Measurements from ENCODE around the gene FAM171A2. TPM values are rescaled to one million over a fixed set of nuclear protein-coding genes. Genes with fewer than 3 reads are reported as not detected.

Gene FAM171A2
- total and polyA plus RNA-seq, 12 donors = 0.13 to 5.4 (median 2.3) TPM

- intact Hi-C loops (cut with DNase I) = loop anchor here in 1 of 2 donors (2.0 kb wide), 1 partner anchor 105 kb away; the partner anchor contains the start of gene UBTF
- DNase-seq = peak in 4 of 7 donors; percentile 49 to 69 (median 56)
- TF ChIP-seq POLR2A (IDR thresholded peaks at IDR 0.05) (no peak), CTCF (IDR thresholded peaks at IDR 0.05) (no peak)
These were observed 39.5 kb downstream of the FAM171A2 start for GRCh38 chr17:44324092-44324570.

GRCh38 chr17:44323359-44324091, 40.1 kb downstream of the FAM171A2 start:
- intact Hi-C loops (cut with DNase I) = loop anchor here in 1 of 2 donors (2.0 kb wide), 1 partner anchor 105 kb away; the partner anchor contains the start of gene UBTF
- TF ChIP-seq CTCF (IDR thresholded peaks at IDR 0.05) (no peak), POLR2A (IDR thresholded peaks at IDR 0.05) (no peak)
- Histone ChIP-seq H3K9me3 (replicated peaks in 1 of 3) (no peaks in the 10 kb centered on the region), H3K36me3 (replicated peaks in 1 of 2) (peaks cover 0 to 33% of the 10 kb centered on the region in 2 donors), H3K27ac (peak overlapping the region in 2 of 5 donors; percentile 87 to 98), H3K4me1 (replicated peaks in 1 of 2) (peaks cover 17 to 29% of the 10 kb centered on the region in 2 donors), H3K4me3 (peak overlapping the region; percentile 70 to 88 (median 79)), H3K27me3 (no peaks in the 10 kb centered on the region)
- 60 to 94% (median 64%) methylated on average over 9 to 27 of the region's 27 CpGs for WGBS, 4 donors
- DNase-seq = no peak

More at GRCh38 chr17:44324092-44324570, 39.5 kb downstream of the FAM171A2 start:
- Histone ChIP-seq H3K4me1 (replicated peaks in 1 of 2) (peaks cover 17 to 29% of the 10 kb centered on the region in 2 donors), H3K4me3 (peak overlapping the region; percentile 70 to 88 (median 79)), H3K27ac (peak overlapping the region in 4 of 5 donors; percentile 87 to 98 (median 92)), H3K27me3 (no peaks in the 10 kb centered on the region), H3K9me3 (replicated peaks in 1 of 3) (no peaks in the 10 kb centered on the region), H3K36me3 (replicated peaks in 1 of 2) (peaks cover 0 to 33% of the 10 kb centered on the region in 2 donors)
- 0 to 1% (median 1%) methylated on average over 20 to 38 of the region's 38 CpGs; no CpG with 5 or more reads in 1 of the 4 donors for WGBS, 4 donors

GRCh38 chr17:44322236-44322895, 41.3 kb downstream of the FAM171A2 start:
- Histone ChIP-seq H3K36me3 (replicated peaks in 1 of 2) (peaks cover 0 to 33% of the 10 kb centered on the region in 2 donors), H3K27me3 (no peaks in the 10 kb centered on the region), H3K4me3 (no peak overlapping the region), H3K27ac (no peak overlapping the region), H3K4me1 (replicated peaks in 1 of 2) (peaks cover 17 to 28% of the 10 kb centered on the region in 2 donors), H3K9me3 (replicated peaks in 1 of 3) (no peaks in the 10 kb centered on the region)
- intact Hi-C loops (cut with DNase I) = no loop called here
- 90 to 95% (median 93%) methylated on average over 10 to 11 of the region's 11 CpGs for WGBS, 4 donors
- TF ChIP-seq CTCF (IDR thresholded peaks at IDR 0.05) = no peak
- no peak for TF ChIP-seq POLR2A (IDR thresholded peaks at IDR 0.05)
- DNase-seq = no peak
